ENCODE results near the gene RLBP1.

GRCh38 chr15:89192766-89193165, 28.6 kb downstream of the RLBP1 start:
- TF ChIP-seq POLR2A (IDR thresholded peaks at IDR 0.05; ENCODE audit: low read depth, low read length) (no peak), TAF1 (IDR thresholded peaks at IDR 0.05; ENCODE audit: low read depth, low read length) (no peak), POLR2AphosphoS5 (IDR thresholded peaks at IDR 0.05; ENCODE audit: low read depth, low read length) (no peak)

Data from GM12891 (cell line).